ENCODE data around the gene CAP2.

DNA sequence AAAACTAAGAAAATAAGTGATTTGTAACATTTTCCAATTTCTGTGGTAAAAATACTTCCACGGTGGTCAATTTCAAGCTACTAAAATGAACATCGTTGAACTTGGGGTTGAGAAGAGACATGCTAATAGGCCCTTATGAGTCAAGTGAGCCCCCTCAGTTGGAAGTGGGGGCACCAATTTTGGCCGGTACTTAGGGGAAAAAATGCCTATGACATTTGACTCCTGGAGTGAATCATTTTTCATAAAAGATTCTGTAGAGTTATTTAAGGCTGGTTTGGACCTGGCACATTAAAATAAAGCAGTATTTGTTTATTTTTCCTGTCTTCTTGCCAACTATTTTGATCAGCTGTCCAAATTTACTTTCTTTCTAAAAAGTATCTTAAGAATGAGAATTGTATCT, 32.4 kb upstream of the CAP2 start:
- TF ChIP-seq USF1 (CRISPR knock-in tag; IDR thresholded peaks at IDR 0.05), result no peak
- TF ChIP-seq, protein P1, sequence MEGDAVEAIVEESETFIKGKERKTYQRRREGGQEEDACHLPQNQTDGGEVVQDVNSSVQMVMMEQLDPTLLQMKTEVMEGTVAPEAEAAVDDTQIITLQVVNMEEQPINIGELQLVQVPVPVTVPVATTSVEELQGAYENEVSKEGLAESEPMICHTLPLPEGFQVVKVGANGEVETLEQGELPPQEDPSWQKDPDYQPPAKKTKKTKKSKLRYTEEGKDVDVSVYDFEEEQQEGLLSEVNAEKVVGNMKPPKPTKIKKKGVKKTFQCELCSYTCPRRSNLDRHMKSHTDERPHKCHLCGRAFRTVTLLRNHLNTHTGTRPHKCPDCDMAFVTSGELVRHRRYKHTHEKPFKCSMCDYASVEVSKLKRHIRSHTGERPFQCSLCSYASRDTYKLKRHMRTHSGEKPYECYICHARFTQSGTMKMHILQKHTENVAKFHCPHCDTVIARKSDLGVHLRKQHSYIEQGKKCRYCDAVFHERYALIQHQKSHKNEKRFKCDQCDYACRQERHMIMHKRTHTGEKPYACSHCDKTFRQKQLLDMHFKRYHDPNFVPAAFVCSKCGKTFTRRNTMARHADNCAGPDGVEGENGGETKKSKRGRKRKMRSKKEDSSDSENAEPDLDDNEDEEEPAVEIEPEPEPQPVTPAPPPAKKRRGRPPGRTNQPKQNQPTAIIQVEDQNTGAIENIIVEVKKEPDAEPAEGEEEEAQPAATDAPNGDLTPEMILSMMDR (IDR thresholded peaks at IDR 0.05), result no peak
- TF ChIP-seq ZNF512 (CRISPR knock-in tag; IDR thresholded peaks at IDR 0.05; ENCODE audit: borderline replicate concordance), result no peak
- no peak for TF ChIP-seq ATF3 (CRISPR knock-in tag; conservative IDR thresholded peaks at IDR 0.05)
- TF ChIP-seq, protein P2, sequence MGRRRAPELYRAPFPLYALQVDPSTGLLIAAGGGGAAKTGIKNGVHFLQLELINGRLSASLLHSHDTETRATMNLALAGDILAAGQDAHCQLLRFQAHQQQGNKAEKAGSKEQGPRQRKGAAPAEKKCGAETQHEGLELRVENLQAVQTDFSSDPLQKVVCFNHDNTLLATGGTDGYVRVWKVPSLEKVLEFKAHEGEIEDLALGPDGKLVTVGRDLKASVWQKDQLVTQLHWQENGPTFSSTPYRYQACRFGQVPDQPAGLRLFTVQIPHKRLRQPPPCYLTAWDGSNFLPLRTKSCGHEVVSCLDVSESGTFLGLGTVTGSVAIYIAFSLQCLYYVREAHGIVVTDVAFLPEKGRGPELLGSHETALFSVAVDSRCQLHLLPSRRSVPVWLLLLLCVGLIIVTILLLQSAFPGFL (CRISPR knock-in tag; IDR thresholded peaks at IDR 0.05; ENCODE audit: borderline replicate concordance), result no peak
- no peak for TF ChIP-seq SMAD3 (CRISPR knock-in tag; IDR thresholded peaks at IDR 0.05; ENCODE audit: borderline replicate concordance)
- TF ChIP-seq NR1H2 (CRISPR knock-in tag; IDR thresholded peaks at IDR 0.05), result no peak
- no peak for TF ChIP-seq FOXJ3 (CRISPR knock-in tag; IDR thresholded peaks at IDR 0.05; ENCODE audit: borderline replicate concordance)
- TF ChIP-seq SP1 (CRISPR knock-in tag; conservative IDR thresholded peaks at IDR 0.05), result no peak
- TF ChIP-seq, protein P3, sequence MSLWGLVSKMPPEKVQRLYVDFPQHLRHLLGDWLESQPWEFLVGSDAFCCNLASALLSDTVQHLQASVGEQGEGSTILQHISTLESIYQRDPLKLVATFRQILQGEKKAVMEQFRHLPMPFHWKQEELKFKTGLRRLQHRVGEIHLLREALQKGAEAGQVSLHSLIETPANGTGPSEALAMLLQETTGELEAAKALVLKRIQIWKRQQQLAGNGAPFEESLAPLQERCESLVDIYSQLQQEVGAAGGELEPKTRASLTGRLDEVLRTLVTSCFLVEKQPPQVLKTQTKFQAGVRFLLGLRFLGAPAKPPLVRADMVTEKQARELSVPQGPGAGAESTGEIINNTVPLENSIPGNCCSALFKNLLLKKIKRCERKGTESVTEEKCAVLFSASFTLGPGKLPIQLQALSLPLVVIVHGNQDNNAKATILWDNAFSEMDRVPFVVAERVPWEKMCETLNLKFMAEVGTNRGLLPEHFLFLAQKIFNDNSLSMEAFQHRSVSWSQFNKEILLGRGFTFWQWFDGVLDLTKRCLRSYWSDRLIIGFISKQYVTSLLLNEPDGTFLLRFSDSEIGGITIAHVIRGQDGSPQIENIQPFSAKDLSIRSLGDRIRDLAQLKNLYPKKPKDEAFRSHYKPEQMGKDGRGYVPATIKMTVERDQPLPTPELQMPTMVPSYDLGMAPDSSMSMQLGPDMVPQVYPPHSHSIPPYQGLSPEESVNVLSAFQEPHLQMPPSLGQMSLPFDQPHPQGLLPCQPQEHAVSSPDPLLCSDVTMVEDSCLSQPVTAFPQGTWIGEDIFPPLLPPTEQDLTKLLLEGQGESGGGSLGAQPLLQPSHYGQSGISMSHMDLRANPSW (CRISPR knock-in tag; conservative IDR thresholded peaks at IDR 0.05; ENCODE audit: low read depth), result no peak
- TF ChIP-seq JUN (CRISPR knock-in tag; IDR thresholded peaks at IDR 0.05), result no peak
